GM19351 (cell line): ENCODE results near the gene ACSL3.
"Not testable (repeated sequence)": the region's sequence is repeated elsewhere in the genome, so short reads cannot be mapped to it uniquely, and the experiment has no call there.

Source experiments
- ATAC-seq: cut with Tn5 transposase; IDR thresholded peaks from one replicate; pipeline ENCODE4 v1.9.1; 2021; ENCODE audit warnings: mild to moderate bottlenecking, moderate library complexity; ENCODE audit not compliant: unreplicated experiment

Gene ACSL3

GRCh38 chr2:222968550-222969155 lies 107.8 kb downstream of the ACSL3 start:
- no peak for ATAC-seq

- ATAC-seq: no peak
Observed at GRCh38 chr2:222969491-222969890, 108.7 kb downstream of the ACSL3 start.

GRCh38 chr2:222972420-222972819 lies 111.6 kb downstream of the ACSL3 start:
- no peak for ATAC-seq

- no peak for ATAC-seq
Observed at GRCh38 chr2:222973237-222973636, 112.4 kb downstream of the ACSL3 start.

GRCh38 chr2:222973733-222974132 lies 112.9 kb downstream of the ACSL3 start:
- ATAC-seq: no peak

GRCh38 chr2:222976521-222977061 lies 115.8 kb downstream of the ACSL3 start:
- no peak for ATAC-seq

GRCh38 chr2:222977121-222977520 lies 116.3 kb downstream of the ACSL3 start:
- no peak for ATAC-seq

GRCh38 chr2:222978850-222979249 lies 118.0 kb downstream of the ACSL3 start:
- ATAC-seq: no peak

GRCh38 chr2:222979484-222979883 lies 118.6 kb downstream of the ACSL3 start:
- no peak for ATAC-seq

- peak; percentile 96 for ATAC-seq
Observed at GRCh38 chr2:222982010-222982908, 121.4 kb downstream of the ACSL3 start.

- ATAC-seq: no peak
Observed at GRCh38 chr2:222982909-222983265, 122.1 kb downstream of the ACSL3 start.

GRCh38 chr2:222984908-222985307 lies 124.1 kb downstream of the ACSL3 start:
- ATAC-seq: no peak

- ATAC-seq: no peak
Observed at GRCh38 chr2:222989431-222989830, 128.6 kb downstream of the ACSL3 start.

- ATAC-seq: not testable (repeated sequence)
Observed at GRCh38 chr2:222990206-222990605, 129.4 kb downstream of the ACSL3 start.

GRCh38 chr2:222992137-222992536 lies 131.3 kb downstream of the ACSL3 start:
- ATAC-seq: no peak
